ENCODE measurements around the gene GRAMD1A. TPM values are rescaled to one million over a fixed set of nuclear protein-coding genes. Genes with fewer than 3 reads are reported as not detected.

GRAMD1A gene
- total and polyA plus RNA-seq, 2 donors (not counting 1 experiment from before 2014, with no cell fraction given), result 83.8 to 102 TPM

DNA sequence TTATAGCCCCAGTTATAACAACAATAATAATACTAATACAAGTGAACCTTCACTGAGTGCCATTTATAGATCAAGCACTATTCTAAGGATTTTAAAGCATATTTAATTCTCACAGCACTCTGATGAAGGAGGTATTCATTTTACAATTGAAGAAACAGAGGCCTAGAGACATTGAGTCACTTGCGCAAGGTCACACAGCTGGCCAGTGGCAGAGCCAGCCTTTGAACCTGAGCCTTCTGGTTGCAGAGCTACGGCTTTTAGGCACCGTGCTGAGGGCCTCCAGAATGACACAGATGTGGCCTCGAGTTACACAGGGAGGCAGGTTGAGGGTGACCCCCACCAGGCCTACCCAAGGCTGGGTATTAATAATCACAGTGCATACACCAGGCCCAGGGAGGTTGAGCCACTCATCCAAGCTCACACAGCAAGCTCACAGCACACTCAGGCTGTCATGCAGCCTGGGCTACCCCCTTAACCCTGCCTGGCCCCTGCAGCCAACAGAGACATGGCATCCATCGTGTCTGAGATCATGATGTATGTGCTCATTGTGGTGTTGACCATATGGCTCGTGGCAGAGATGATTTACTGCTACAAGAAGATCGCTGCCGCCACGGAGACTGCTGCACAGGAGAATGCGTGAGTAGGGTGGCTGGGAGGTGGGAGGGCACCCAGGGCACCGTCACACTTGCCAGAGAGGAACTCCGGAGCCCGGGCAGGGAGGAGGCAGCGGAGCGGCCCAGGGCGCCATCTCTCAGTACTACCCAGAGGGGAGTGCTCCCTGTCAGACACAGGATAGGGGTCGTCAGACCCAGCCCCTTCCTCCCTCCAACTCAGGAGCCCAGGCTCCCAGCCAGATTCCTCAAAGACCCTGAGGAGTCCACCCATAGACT is 38.7 kb downstream of the GRAMD1A start:
- Histone ChIP-seq H3K36me3 (replicated peaks in 1 of 2; ENCODE audit: control extremely low read depth in 1 of 2, control insufficient read depth in 1 of 2, extremely low read depth in 1 of 2, insufficient read depth in 2 of 2, low read length in 1 of 2) (no peaks in the 10 kb centered on the region), H4K20me1 (ENCODE audit: control insufficient read depth, insufficient read depth, low read length, poor library complexity, severe bottlenecking) (no peaks in the 10 kb centered on the region), H2AFZ (ENCODE audit: insufficient read depth, low read depth, low read length, poor library complexity, severe bottlenecking) (peak overlapping the region; percentile 74), H3K27me3 (replicated peaks in 1 of 4; ENCODE audit: control extremely low read depth in 1 of 4, control insufficient read depth in 3 of 4, insufficient read depth in 4 of 4, low read length in 3 of 4) (peaks cover 0 to 22% (median 7%) of the 10 kb centered on the region in 4 experiments), H3K27ac (ENCODE audit: low read length in 2 of 2) (no peak overlapping the region), H3K4me3 (ENCODE audit: control extremely low read depth in 1 of 5, extremely low read depth in 1 of 5, insufficient read depth in 1 of 5, low read depth in 2 of 5, low read length in 4 of 5) (peak overlapping the region in 4 of 5 experiments; percentile 7 to 45 (median 40)), H3K79me2 (ENCODE audit: control insufficient read depth, insufficient read depth, low read length) (no peaks in the 10 kb centered on the region), H3K9ac (ENCODE audit: low read length) (no peak overlapping the region), H3K4me1 (ENCODE audit: control insufficient read depth in 2 of 2, insufficient read depth in 2 of 2, low read length in 2 of 2) (peaks cover 39 to 45% of the 10 kb centered on the region in 2 donors), H3K4me2 (replicated peaks; ENCODE audit: low read depth, low read length, poor library complexity, severe bottlenecking) (peak overlapping the region; percentile 90), H3K9me3 (ENCODE audit: control extremely low read depth in 1 of 3, control insufficient read depth in 2 of 3, insufficient read depth in 1 of 3, low read length in 2 of 3) (no peaks in the 10 kb centered on the region)
- H3K9me3 Mint-ChIP-seq (ENCODE audit: insufficient read depth), result no peaks in the 10 kb centered on the region
- intact Hi-C loops (cut with micrococcal nuclease), result no loop called here
- ATAC-seq (ENCODE audit: low read depth) (peak; percentile 36), DNase-seq (peak; percentile 55)
- WGBS (ENCODE audit: insufficient coverage), result 29% methylated on average over 16 of the region's 17 CpGs
- CTCF ChIA-PET, result interaction anchor here (1.0 to 1.5 kb wide), 5 partner anchors 12 to 66 kb away, joined by 3 to 5 read pairs (median 4); no protein-coding TSS in a partner anchor
- POLR2A ChIA-PET, result interaction anchor here (0.6 kb wide), 1 partner anchor 16 kb away, joined by 3 read pairs; no protein-coding TSS in a partner anchor
- peaks cover 12% of the 10 kb centered on the region for H3K27me3 Mint-ChIP-seq
- no peak for TF ChIP-seq EZH2 (IDR thresholded peaks at IDR 0.05; ENCODE audit: borderline replicate concordance, insufficient read depth, low read depth, low read length, poor library complexity, severe bottlenecking)
- TF ChIP-seq, protein P1, sequence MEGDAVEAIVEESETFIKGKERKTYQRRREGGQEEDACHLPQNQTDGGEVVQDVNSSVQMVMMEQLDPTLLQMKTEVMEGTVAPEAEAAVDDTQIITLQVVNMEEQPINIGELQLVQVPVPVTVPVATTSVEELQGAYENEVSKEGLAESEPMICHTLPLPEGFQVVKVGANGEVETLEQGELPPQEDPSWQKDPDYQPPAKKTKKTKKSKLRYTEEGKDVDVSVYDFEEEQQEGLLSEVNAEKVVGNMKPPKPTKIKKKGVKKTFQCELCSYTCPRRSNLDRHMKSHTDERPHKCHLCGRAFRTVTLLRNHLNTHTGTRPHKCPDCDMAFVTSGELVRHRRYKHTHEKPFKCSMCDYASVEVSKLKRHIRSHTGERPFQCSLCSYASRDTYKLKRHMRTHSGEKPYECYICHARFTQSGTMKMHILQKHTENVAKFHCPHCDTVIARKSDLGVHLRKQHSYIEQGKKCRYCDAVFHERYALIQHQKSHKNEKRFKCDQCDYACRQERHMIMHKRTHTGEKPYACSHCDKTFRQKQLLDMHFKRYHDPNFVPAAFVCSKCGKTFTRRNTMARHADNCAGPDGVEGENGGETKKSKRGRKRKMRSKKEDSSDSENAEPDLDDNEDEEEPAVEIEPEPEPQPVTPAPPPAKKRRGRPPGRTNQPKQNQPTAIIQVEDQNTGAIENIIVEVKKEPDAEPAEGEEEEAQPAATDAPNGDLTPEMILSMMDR (IDR thresholded peaks at IDR 0.05), result no peak
- peak overlapping the region; percentile 69 for H3K4me3 Mint-ChIP-seq
- H3K4me1 Mint-ChIP-seq, result peaks cover 38% of the 10 kb centered on the region
- peak overlapping the region; percentile 23 for H3K27ac Mint-ChIP-seq
